ENCODE results near the gene KCNIP3.
A peak's percentile ranks its signal among the peaks of the same experiment; 100 is the strongest.
"Not testable (repeated sequence)": the region's sequence is repeated elsewhere in the genome, so short reads cannot be mapped to it uniquely, and the experiment has no call there.

The KCNIP3 gene

DNA sequence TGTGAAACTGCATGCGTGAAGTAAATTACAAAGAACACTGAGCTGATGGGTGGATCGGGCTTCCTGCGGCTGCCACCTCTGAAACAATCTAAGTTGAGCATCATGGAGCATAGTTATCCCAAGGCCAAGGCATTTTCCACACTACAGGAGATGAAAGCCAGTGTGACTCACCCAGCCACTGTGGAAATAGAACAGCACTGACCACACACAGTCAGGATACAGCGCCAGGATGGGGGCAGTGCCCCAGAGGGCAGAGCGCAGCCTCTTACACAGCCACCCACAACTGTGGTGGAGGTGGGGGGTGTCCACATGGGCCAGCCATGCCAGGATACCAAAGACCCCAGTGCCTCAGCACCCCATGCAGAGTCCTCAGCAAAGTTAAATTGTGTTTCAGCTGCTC lies 114.1 kb downstream of the KCNIP3 start:
- peak; percentile 23 for DNase-seq (ENCODE audit: low read depth)

DNA sequence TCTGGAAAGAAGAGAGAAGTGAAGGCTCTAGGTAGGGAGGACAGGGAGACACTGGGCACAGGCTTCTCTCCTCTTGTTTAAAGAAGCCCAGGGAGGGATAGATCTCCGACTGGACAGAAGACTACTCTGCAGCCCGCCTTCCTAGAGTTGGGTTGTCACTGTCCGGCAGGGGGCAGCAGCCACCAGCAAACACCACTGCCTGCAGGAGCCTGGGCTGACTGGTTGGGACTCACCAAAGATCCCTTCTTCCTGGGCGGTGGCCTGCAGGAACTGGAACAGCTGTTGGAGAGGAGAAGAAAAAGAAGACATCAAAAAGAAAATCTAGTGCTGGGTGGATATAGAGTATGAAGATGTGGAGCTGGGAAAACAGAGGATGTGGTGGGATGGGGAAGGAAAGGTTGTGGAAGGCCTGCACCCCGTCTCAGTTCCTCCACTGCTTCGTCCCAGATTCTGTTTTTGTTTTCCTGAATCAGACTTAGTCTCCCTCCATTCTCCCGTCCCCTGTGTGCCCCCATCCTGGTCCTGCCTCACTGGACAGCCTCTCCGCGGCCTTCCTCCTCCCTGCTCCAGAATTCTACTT lies 117.0 kb downstream of the KCNIP3 start:
- peak; percentile 78 for DNase-seq (ENCODE audit: low read depth)

DNA sequence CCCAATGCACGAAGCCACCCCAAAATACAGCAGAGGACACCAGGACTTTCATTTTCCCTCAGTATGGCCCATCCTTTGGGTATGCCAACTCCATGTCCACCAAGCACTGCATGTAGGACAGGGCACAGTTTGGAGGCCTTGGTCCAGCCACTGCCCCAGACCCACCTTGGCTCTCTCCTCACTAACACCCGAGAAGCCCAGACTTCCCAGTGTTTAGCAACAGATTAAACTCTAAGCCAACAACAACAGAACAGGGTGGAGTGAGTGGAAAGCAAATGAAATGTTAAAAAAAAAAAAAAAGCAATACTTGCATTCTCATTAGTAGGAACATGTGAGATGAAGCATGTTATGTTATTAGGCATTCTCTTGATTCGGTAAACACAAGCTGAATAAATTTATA lies 118.0 kb downstream of the KCNIP3 start:
- DNase-seq (ENCODE audit: low read depth), result not testable (repeated sequence)

DNA sequence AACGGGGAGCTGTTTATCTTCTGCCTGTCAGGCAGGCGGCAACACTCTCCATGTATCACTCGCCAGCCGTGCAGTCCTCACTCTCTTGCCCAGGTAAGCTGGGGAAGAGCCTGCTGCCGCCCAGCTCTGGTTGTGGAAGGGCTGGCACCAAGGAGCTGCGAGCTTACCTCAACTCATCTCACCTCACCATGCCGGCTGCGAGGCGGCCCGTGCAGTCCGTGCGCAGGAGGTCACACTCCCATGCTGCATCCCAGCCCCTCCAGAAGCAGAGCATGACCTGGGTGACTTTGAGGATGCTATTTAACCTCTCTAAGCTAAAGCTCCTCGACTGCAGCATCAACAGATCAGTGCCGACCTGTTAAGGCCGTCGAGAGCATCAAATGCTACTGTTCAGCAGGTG lies 118.4 kb downstream of the KCNIP3 start:
- DNase-seq (ENCODE audit: low read depth), result not testable (repeated sequence)

DNA sequence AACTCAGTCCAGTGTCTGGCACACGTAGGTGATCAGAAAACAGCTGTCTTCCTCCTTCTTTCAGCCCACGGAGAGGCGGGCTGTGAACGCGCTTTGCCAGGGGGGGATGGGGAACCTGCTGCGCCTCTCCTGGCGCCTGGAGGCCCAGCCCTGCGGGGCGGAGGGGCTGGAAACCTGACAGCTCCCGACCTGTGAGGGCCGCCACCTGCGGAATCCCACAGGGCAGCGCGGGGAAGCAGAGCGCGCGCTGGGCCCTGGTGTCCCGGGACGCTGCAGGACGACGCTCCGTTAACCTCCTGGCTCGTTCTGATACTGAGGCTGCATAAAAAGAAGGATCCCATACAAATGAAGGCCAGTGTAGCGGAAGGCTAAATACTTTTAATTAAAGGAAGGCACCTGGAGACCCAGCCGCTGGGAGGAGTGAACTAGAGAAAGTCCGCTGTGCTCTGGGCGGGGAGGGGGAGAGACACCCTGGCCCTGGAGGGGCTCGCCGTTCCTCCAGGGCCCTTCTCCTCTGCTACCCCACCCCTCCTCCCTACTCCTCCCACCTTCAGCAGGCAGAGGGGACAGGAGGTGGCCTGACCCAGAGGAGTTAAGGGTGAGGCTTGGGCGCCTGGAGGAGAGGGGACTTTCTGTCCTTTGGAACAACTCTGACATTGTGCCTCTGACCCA lies 130.2 kb downstream of the KCNIP3 start:
- not testable (repeated sequence) for DNase-seq (ENCODE audit: low read depth)

DNA sequence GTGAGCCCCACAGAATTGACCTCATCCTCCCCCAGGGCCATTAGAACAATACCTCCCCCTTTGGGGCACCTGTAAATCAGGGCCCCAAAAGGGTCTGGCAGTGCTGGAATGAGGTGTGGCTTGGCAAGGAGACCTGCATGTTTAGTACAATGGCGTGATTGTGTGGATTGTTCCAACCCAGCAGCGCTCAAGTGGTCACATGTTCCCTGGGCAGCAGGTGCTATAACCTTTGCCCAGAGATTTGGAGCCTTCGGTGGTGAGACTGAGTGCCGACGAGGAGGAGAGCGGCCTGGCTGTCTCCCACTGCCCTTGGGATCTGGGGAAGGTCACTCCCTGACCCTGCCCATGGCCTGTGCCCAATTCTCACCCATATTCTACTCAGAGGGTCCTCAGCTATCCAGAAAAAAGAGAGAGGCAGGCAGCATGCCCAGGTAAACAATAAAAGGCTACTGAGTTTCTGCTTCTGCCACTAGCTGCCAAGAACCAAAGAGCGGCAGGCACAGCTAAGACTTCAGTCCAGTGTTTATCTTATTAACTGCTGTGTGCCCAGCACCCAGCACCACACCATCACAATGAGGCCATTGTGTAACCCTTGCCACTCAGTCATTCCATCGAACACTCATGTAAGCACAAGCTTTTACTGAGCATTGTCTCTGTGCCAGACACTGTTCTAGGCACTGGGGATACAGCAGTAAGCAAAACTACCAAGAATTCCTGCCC lies 132.8 kb downstream of the KCNIP3 start:
- not testable (repeated sequence) for DNase-seq (ENCODE audit: low read depth)

DNA sequence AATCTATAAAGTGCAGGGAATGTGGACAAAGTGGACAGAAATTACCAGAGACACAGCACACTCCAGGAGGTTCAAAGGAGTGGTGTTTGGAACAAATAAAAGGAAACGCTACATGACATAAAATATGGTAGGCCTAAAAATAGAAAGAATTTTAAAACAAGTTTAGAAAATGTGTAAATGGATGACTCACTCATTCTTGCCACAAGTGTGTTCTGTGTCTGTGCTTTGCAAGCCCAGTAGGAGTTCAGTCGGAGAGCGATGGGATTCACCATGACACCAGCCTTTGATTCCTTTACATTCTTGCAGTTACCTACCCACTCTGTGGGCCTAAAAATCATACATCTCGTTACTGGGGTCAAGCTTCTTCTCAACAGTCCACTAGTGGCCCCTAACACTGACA lies 136.2 kb downstream of the KCNIP3 start:
- DNase-seq (ENCODE audit: low read depth), result not testable (repeated sequence)

DNA sequence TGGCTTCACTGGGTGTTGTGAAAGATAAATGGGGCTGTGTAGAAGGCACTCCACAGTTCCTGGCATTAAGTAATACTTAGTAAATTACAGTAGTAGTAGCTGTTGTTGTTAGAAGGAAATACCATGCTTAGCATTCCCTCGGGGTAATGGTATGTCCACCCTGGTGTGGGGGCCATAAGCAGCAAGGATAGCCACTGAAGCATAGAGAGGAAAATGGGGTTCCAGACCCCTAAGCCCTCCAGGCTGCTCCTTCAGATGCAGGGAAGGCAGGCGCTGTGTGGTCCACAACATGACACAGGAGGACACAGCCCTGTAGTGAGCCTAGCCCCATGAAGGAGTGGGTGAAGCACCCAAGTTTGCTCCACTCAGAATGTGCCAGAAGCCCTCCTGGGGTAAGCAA lies 136.8 kb downstream of the KCNIP3 start:
- not testable (repeated sequence) for DNase-seq (ENCODE audit: low read depth)

DNA sequence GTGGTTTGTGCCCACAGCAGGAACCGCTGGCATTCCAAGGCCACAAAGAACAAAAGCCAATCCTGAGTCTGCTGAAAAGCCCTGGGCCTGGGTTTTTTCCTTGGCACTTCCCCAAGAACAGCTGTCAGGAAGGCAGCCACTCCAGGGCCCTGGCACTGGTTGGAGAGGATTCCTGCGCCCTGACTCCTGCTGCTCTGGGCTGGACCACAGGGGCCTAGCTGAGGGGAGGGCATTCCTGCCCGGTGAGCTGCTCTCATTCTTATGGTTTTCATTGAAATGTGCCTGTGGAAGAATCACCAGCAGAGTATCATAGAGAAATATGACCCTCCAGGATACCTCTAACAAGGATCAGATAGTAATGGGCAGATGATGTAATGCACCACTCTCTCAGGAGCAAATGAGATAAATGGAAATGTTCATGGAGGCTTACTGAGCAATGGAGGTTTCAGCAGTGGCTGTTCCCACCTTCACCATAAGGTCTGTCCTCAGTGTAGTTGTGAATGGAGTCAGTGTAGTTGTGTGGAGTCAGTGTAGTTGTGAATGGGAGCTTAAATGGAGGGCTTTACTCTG lies 137.4 kb downstream of the KCNIP3 start:
- peak; percentile 60 for DNase-seq (ENCODE audit: low read depth)

DNA sequence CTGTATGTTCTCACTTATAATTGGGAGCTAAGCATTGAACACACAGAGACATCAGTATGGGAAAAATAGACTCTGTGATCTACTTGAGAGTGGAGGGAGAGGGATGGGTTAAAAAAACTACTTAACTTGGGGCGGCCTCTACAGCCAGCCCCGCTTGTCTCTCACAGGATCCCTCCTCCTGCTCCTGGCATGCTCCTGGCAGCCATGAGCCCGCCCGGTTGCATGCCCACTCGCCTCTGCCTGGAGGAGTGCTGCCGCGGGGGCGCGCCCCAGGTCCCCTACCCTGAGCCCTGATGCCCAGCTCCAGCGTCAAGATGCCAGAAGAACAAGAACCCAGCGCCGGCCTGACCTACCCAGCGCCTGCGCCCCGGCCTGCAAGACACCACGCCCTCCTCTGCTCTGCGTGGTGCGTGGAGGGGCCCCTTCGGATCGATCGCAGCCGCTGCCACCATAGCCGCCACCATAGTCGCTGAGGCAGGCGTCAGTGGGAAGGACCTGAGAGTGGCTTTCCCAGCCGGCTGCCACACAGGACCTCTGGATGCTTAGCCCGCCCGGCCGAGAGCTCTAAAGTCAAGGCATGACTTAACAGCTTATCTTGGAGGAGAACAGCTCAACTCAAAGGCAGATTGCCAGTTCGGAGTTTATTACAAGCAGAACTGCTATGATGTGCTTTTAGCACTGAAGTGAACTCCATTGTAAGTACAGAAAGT lies 138.2 kb downstream of the KCNIP3 start:
- not testable (repeated sequence) for DNase-seq (ENCODE audit: low read depth)

All from fibroblast of gingiva (primary cell).